ENCODE results near the gene KIF3C. TPM values are rescaled to one million over a fixed set of nuclear protein-coding genes. Genes with fewer than 3 reads are reported as not detected.

Gene KIF3C
- total and polyA plus RNA-seq, 9 of the 15 experiments (the other 6 are each of a cell fraction or from before 2014, with no cell fraction given), result 0.69 to 6.7 (median 3.3) TPM

DNA sequence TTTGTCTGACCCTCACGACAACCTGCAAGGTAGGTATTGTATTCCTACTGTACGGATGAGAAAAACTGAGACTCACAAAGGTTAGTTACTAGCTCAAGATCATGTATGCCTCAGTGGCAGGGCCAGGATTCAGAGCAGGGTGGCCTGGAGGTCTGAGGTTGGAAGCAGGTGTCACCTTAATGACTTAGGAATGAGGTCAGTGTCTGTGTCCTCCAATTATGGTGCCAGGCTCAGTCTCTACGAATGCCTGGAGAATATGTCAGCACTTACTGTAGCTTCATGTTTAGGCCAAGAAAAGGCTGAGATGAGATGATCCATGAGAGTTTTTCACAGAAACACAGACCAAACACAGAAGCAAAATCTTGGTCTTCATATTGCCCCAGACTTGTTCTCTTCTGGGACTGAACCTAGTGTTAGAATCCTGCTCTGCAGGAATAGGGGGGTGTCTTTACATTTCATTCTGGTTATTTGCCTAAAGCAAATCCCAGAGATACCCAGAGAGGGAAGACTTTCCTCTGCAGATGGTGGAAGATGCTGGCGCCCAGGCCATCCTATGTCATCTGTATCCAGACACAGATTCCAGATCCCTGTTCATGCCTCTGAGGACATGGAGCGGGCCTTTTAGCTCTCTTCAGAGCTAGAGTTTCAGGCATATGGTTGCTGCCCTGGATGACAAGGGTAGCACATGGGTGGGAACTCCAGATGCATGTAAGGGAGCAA lies 35.3 kb upstream of the KIF3C start (continued):
- TF ChIP-seq ZNF133 (CRISPR knock-in tag; IDR thresholded peaks at IDR 0.05) (no peak), FOXA3 (CRISPR knock-in tag; conservative IDR thresholded peaks at IDR 0.05 in 1 of 2, IDR thresholded peaks at IDR 0.05 in 1 of 2) (peak in 1 of 2 experiments; percentile 31; a peak in 1 of 4 replicates), NR2C1 (IDR thresholded peaks at IDR 0.05) (no peak), NR2C1 (tag; IDR thresholded peaks at IDR 0.05) (no peak), FOXJ3 (CRISPR knock-in tag; IDR thresholded peaks at IDR 0.05) (no peak), ZNF311 (CRISPR knock-in tag; IDR thresholded peaks at IDR 0.05) (no peak), C11orf30 (IDR thresholded peaks at IDR 0.05; ENCODE audit: low read depth) (no peak), CBX8 (IDR thresholded peaks at IDR 0.05; ENCODE audit: borderline replicate concordance, extremely low read depth, low read depth, low read length, poor library complexity, severe bottlenecking) (no peak), NFATC3 (IDR thresholded peaks at IDR 0.05) (no peak), POLR2AphosphoS2 (IDR thresholded peaks at IDR 0.05; ENCODE audit: low read length) (no peak), SIN3B (IDR thresholded peaks at IDR 0.05; ENCODE audit: low read depth) (no peak), ZNF444 (CRISPR knock-in tag; IDR thresholded peaks at IDR 0.05) (no peak), KLF13 (tag; IDR thresholded peaks at IDR 0.05; ENCODE audit: borderline replicate concordance, low read depth) (no peak), TRIM28 (IDR thresholded peaks at IDR 0.05) (no peak), ELF4 (CRISPR knock-in tag; IDR thresholded peaks at IDR 0.05) (no peak), CBFB (CRISPR knock-in tag; IDR thresholded peaks at IDR 0.05) (no peak)
- TF ChIP-seq, protein P1, sequence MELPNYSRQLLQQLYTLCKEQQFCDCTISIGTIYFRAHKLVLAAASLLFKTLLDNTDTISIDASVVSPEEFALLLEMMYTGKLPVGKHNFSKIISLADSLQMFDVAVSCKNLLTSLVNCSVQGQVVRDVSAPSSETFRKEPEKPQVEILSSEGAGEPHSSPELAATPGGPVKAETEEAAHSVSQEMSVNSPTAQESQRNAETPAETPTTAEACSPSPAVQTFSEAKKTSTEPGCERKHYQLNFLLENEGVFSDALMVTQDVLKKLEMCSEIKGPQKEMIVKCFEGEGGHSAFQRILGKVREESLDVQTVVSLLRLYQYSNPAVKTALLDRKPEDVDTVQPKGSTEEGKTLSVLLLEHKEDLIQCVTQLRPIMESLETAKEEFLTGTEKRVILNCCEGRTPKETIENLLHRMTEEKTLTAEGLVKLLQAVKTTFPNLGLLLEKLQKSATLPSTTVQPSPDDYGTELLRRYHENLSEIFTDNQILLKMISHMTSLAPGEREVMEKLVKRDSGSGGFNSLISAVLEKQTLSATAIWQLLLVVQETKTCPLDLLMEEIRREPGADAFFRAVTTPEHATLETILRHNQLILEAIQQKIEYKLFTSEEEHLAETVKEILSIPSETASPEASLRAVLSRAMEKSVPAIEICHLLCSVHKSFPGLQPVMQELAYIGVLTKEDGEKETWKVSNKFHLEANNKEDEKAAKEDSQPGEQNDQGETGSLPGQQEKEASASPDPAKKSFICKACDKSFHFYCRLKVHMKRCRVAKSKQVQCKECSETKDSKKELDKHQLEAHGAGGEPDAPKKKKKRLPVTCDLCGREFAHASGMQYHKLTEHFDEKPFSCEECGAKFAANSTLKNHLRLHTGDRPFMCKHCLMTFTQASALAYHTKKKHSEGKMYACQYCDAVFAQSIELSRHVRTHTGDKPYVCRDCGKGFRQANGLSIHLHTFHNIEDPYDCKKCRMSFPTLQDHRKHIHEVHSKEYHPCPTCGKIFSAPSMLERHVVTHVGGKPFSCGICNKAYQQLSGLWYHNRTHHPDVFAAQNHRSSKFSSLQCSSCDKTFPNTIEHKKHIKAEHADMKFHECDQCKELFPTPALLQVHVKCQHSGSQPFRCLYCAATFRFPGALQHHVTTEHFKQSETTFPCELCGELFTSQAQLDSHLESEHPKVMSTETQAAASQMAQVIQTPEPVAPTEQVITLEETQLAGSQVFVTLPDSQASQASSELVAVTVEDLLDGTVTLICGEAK (IDR thresholded peaks at IDR 0.05), result no peak
- TF ChIP-seq, protein P1 (CRISPR knock-in tag; IDR thresholded peaks at IDR 0.05), result no peak
- TF ChIP-seq, protein P2, sequence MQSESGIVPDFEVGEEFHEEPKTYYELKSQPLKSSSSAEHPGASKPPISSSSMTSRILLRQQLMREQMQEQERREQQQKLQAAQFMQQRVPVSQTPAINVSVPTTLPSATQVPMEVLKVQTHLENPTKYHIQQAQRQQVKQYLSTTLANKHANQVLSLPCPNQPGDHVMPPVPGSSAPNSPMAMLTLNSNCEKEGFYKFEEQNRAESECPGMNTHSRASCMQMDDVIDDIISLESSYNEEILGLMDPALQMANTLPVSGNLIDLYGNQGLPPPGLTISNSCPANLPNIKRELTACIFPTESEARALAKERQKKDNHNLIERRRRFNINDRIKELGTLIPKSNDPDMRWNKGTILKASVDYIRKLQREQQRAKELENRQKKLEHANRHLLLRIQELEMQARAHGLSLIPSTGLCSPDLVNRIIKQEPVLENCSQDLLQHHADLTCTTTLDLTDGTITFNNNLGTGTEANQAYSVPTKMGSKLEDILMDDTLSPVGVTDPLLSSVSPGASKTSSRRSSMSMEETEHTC (IDR thresholded peaks at IDR 0.05), result no peak
